Activated gamma-delta T cell (primary cell): ENCODE measurements around the gene PDE8B.

Experiments
- DNase-seq: peaks from one replicate; lab custom pipeline; 2025; lab: John Stamatoyannopoulos, UW

Gene PDE8B

DNA sequence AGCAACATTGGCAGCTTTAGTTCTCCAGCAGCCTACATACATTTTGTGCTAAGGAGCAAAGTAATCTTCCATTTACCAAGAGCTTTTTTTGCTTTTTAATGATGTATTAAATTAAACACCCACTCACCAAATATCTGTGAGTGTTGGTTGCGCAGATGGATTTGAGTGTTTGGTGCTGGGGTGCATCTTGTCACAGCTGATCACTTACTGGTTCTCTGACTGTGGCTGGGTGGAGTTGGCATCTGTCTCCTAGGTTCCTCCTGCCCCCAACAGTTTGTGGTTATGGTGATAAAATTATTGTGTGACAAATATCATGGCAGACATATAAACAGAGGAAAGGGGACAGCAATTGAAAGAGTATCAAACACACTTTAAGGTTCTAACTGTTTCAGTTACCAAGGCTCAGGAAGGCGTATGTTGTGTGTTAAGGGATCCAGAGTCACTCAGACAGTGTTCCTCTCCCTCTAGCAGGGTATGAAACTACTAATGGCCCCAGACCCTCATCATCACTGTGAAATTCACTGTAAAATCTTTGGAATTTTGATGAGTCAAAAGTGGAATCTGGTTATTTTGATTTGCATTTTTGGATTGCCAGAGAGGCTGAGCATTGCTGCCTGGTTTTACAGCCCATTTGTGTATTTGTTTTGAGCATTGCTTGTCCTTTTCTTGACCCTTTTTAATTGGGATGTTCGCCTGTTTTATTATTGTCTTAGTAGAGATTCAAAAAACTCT is 81.7 kb downstream of the PDE8B start:
- DNase-seq = no peak

DNA sequence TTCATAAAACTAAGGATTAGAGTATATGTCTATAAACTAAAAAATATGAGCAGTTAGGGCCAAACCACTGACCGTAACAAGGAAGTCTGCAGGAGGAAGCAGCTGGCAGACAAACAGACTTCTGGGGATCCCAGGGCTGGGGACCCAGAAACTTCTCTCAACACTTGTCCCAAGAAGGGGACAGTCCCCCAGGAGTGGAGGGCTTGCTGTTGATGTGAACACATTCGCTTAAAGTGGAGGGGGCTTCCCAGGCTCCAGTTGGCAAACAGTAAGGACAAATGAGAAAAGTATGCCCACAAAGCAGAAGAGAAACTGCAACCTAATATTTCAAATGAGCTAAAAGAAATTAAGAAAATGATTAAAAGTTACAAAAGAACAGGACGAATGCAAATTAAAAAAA is 83.7 kb downstream of the PDE8B start:
- no peak for DNase-seq

DNA sequence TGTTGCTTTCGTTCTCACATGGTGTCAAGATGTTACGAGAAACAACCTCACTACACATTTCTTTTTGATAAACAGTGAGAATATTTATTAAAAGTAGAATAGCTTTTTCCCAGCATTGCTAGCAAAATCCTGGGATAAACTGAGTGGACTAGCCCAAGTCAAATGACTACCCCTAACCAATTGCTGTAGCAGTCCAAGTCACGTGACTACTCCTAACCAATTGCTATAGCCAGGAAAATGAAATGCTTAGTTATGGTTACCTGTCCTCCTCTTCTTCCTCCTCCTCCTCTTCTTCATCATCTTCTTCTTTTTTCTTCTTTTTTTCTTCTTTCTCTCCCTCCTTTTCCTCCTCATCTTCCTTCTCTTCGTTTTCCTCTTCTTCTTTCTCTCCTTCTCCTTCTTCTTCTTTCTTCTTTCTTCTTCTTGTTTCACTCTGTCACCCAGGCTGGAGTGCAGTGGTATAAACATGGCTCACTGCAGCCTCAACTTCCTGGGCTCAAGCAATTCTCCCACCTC is 85.4 kb downstream of the PDE8B start:
- DNase-seq = no peak

DNA sequence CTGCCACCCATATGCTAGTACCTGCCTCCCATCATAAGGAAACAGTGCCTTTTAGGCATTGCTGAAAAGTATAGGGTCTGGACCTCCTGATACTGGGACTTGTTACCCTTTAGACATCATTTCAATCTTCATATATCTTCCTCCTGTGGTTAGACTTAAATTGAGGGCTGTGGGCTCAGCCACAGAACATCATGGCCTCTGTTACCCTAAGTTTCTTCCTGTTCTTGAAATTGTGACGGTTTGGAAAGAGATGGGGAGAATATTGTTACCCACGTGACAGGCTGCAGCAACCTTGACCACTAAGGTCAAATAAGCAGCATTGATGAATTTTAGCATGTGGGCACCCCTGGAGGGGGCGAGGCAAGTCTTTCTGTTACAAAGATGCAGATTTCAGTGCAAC is 87.7 kb downstream of the PDE8B start:
- DNase-seq = no peak

DNA sequence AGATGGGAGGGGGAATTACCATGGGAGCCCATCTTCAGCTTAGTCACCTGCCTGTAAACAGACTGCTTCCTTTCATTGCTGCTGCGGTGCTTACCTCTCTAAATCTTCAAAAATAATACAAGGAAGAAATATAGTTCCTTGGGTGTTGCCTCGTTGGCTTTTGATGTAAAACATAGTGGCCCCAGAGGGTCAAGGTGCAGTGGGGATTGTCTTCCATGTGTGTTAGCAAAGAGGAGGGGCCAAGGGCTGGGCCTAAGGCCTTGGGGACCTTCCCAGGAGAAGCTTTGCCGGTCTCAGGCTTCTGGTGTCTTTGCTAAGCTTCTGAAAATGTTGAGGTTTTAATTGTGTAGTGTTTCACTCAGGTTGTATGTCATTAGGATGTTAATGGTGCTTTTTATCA is 90.0 kb downstream of the PDE8B start:
- no peak for DNase-seq

DNA sequence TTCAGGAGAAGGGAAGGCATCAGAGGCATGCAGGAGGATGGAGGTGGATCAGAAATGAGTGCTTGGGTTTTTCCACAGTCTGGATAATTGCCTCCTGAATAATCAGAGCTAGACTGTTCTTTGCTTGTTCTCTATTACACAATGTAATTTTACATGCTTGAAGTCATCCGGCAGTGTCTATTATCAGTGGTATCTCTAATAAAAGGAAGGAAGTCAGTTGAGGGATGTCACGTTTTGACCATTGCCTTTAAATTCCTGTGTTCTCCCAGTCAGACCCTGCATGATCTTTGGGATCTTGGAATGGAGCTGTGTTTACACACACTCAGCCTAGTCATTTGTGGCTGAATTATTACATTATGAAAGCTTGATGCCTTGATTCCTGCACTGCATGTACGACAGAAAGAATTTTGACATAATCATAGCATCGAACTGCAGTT is 91.0 kb downstream of the PDE8B start:
- DNase-seq = no peak

DNA sequence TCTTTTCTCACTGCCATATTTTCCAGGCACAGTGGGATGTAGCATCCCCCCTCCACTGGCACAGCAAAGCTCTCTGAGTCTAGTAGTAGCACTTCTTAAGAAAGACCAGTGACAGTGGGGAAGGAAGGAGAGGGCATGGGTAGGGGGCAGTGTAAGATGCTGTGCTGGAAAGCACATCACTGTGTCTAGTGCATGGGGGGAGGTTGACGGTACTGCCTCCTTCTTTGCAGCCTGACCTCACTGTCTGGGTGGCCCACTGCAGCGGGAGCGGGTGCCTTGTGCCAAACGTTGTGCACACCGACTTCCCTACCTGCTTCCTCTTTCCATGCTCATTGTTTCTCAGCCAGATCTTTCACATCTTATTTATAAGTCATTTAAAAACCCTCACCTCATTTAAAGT is 91.8 kb downstream of the PDE8B start:
- no peak for DNase-seq

DNA sequence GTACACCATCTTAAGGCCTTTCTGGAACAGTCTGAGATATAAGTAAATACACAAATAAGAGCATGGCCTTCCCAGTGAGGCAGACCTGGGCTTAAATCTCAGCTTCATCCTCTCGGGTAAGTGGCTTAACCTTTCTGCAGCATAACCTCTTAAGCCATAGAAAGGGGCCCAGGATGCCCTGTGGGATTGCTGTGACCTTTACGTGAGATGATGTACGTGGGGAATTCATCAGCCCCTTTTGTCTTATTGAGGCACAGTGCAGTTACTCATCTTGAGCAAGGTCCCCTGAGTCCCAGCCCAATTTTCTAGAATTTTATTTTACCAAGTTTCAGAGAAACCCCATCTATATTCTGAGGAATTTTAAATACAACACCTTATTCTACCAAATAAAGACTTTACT is 92.2 kb downstream of the PDE8B start:
- no peak for DNase-seq

DNA sequence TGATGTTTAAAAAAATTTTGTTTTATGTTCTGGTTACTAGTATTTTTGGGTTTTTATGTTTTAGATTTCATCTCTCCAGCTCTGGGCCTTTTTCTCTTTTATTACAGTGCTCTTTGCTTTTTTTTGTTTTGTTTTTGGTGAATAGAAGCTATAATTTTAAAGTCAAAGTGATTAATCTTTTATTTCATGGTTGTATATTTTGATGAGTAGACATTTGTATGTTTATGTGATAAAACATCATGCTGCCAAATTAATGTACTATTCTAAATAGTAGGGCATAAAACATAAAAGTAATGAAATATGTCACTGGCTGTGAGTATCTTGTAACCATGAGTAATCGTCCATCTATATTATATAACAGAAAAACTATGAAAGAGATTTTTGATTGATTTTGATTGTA is 93.9 kb downstream of the PDE8B start:
- no peak for DNase-seq

DNA sequence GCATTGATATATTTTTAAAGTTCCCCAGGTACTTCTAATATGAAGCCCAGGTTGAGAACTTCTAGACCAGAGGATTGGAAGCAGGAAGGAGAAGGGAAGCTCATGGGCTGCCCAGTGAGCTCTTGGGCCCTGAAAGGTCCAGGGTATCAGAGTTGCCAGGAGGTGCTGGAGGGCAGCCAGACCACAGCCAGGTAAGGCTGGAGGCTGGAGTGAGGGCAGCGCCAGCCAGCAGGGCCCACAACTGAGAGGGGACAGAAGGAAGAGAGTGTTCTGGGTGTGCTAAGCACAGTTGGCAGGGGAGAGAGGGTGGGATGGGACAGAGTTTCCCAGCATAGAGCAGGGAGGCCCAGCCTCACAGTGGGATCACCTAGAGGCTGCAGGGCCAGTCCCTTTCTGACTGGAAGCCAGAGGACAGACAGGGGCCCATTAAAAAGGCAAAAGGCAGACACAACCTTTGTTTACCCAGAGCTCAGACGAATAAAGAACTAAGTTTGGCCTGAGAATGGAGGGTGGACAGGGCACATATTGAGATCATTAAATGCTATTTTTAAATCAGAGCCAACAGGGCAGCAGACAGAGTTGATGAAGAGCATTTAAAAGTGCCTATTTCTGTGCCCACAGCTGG is 94.9 kb downstream of the PDE8B start:
- DNase-seq = no peak

DNA sequence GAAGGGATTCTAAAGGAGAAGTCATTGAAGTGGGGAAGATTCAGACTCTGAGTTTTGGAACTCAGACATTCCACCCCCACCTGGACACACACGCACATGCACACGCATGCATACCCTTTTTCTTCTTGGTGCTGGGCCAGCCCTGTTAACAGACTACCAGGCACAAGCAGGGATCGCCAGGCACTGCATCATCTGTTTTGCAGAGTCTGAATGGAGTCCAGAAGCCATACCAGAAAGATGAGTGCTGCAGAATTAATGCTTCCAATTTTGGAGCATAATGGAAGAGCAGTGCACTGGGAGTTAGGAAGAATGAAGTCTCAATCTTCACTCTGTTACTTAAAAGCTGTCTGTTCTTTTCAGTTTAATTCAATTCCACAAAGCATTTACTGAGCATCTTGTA is 95.5 kb downstream of the PDE8B start:
- no peak for DNase-seq

DNA sequence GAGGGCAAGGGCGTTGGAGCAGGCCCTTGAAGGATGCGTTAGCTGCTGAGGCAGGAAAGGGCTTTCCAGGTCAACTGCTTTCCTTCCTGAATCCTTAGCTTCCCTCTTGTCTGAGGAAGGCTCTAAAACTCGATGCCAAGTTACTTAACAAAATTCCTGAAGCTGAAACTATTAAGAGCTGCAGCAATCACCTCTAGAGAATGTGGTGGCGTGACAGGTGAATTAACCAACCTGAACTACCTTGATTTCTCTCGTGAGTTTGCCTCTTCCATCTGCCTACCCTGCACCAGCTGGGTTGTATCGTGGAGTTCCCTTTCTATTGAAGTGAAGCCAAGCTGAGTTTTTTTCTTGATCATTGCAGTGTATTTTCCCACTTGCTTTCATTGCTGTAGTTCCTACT is 96.1 kb downstream of the PDE8B start:
- no peak for DNase-seq

DNA sequence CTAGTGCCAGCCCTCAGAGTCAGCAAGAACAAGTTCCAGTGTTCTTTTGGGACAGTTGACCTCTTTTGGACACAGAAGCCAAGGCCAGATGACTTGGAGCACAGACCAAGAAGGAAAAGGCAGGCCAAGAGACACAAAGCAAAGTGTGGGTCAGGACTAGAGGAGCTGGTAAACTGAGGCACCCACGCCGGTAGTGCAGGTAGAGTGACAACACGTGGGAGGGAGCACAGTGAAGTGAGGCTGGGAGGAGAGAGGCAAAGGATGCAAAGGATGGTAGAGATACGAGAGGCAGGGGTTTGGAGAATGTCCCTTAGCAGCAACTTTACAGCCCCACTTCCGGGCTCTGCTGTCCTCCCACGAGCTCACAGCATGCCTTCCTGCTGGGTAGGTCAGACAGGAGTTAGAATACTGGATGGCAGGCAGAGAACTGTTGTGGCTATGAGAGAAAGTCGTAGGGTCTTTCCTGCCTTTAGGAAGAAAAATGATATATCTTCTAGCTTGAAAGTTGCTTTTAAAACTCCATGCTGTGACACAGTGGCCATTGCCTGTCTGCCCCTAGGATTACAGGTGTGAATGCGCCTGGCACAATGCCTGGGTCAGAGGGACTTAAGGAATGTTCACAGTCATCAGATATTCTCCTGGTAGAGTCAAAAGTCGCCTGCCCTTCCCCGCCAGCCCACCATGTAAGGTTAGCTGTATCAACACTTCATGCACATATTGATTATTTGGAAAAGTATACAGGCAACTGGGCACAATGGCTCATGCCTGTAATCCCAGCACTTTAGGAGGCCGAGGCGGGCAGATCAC is 97.9 kb downstream of the PDE8B start:
- DNase-seq = no peak

DNA sequence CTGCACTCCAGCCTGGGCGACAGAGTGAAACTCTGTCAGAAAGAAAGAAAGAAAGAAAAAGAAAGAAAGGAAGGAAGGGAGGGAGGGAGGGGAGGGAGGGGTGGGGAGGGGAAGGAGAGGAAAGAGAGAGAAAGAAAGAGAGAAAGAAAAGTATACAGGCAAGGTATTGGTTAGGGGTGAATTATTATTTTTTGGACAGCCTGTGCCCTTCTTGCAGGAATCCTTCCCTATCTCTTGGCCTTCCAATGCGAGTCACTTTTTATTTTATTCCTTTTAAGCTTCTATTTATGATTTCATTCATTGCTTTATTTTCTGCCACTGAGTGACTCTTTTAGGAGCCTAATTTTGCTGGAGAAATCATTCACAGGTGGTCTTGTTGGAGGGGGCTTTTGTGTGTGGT is 98.7 kb downstream of the PDE8B start:
- no peak for DNase-seq

DNA sequence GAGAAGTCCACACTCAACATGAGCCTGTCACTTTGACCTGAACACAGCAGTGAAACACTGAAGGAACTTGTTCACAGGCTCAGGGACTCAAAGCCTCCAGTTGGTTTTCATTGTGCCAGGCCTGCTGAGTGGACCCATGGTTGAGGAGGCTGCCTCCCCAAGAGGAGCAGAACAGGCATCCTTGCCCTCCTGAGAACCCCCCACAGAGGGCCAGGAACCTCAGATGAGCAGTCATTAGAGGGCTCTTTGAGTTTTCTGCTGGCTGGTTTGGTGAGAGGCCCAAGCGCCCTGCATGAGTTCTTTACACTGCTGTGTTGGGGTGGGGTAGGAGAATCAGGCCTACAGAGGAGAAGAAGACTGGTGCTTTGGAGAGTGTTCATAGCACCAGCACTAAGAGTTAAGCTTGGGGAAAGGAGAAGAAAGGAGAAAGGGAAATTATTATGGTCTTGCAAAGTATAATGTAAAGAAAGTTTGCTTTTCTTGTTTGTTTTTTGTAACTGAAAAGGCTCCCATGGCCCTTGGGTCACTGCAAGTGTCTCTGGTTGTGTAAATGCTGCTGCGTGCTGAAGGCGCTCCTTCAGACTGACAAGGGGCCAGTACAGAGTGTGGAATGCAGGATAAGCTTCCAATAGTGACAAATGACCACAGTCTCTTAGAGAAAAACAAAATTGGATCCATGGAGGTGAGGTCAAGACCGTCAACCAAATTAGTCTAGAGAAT is 100.2 kb downstream of the PDE8B start:
- no peak for DNase-seq

DNA sequence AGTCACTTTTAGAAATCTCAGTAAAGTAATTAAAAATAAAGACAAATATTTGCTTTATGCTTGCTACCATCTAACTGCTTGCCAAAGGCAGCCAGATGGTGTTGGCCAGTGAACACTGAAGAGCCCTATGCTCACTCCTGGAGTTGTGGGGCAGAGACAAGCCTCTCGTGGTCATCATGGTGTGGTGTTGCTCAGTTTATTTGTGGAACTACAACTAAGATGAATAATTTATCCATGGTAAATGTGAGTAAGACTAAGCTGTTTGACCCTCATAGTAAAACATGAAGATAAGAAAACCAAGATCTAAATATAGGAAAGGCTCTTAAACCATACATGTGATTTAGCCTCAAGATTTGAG is 100.7 kb downstream of the PDE8B start:
- no peak for DNase-seq

DNA sequence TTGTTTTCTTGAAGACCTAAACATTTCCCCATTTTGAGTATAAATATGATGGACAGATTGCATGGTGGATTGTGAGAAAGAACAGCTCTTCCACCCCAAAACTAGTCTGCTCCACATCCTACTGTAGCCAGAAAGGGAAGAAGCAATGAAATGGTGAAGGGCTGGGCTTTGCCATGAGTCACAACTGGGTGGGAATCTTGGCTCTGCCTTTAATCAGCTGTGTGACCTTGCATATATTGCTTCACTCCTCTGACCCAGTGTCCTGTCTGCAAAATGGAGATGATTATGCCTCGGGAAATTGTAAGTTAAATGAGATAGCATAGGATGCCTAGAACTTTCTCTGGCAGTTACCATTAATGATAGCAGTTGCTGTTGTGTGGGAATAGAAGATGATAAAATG is 101.9 kb downstream of the PDE8B start:
- no peak for DNase-seq

DNA sequence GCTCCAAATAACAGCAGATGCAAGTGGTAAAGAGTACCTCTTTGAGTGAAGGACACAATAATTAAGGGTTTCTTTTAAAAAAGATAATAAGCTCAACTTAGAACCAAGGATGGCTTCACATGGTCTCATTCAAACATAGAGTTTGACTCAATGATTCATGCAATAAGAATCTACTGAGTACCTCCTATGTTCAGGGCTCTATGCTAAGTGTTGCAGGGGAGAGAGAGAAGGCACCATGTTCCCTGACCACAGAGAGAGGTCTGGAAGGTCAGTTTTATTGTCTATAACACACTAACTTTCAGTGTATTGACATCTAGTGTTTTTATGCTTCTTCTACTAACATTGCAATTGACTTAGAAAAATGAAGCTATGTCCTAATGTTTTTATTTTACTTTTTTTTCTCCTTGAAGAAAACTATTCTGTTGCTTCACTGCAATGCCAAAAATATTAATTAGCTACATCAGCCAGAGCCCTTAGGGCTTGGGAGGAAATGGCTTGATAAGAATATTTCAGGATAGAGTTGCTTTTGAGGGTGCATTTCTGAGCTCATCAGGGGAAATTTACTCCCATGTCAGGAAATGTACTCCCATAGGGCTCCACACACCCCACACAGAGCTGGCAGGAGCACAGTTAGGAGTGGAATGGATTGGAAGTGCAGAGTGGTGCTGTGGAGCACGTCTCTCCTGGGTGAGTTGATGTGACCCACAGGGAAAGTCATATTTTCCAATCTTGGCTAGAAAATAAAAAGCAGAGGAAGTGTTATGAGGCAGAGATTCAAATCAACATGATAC is 106.6 kb downstream of the PDE8B start:
- no peak for DNase-seq

DNA sequence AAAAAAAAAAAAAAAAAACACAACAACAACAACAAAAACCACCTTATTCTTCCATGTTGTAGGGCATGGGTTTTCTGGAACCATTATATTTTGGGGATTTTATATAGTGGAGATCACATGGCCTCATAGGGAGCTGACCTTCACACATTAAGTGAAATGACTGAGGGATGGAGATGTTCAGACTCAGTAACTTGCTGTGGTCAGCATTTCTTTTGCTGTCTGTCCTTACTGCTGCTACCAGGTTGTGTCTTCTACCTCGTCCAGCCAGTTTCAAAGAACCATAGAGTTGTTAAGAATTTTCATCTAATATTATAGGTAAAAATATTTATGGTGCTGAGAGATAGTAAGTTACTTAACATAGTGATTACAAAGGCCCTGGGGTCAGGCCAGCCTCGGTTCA is 107.6 kb downstream of the PDE8B start:
- no peak for DNase-seq

DNA sequence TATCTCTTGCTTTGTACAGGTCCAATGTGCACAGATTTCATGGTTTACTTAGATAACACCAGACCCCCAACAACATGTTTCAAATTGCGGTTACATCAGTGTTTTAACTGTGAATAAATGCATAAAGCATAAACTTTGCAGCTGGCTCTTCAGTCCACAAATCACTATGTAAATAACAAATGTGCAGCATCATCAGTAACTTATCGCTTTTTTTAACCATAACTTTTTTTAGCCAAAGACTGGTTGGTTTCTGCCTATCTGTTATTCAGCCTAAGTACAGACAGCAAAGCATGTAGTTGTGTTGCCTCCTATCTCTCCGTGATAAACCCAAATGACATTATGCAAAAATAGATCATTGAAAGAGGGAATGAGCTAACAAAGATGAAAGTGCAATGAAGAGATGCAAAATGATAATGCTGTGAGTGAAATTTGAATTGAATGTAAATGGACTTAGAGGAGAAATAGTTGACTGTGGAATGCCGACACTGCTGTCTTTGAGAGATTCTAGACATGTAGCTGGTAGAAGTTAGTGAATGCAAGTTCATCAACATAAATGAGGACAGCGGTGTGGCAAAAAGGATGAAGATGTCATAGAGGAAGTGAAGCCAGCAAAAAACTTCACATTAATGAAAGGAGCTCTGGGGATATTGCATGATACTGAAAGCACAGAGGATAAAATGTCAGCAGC is 108.8 kb downstream of the PDE8B start:
- no peak for DNase-seq
